ENCODE results near the gene IFNLR1.

The IFNLR1 gene

GRCh38 chr1:24175033-24175755 lies 11.9 kb downstream of the IFNLR1 start:
- no peak for DNase-seq (ENCODE audit: low read depth)

- no peak for DNase-seq (ENCODE audit: low read depth)
These were observed 13.2 kb downstream of the IFNLR1 start for GRCh38 chr1:24173638-24174575.

- DNase-seq (ENCODE audit: low read depth), result no peak
These were observed 14.5 kb downstream of the IFNLR1 start for GRCh38 chr1:24172598-24172997.

- no peak for DNase-seq (ENCODE audit: low read depth)
These were observed 17.8 kb downstream of the IFNLR1 start for GRCh38 chr1:24169286-24169685.

DNA sequence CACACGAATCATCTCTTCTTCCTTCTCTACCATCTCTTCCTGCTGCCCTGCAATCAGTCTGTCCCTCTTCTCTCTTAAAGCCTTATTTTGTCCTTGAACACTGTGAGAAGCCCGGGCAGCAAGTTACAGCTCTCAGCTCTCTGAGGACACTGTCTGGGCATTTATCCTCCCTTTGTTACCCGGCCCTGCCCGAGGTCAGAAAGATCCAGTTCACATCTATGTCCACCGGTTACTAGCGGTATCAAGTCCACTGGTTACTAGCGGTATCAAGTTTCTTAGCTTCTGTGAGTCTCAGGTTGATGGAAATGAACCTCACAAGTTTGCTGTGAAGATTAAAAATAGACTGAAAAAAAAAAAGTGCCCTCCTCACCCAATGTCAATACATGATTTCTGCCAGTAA lies 18.8 kb downstream of the IFNLR1 start:
- no peak for DNase-seq (ENCODE audit: low read depth)

DNA sequence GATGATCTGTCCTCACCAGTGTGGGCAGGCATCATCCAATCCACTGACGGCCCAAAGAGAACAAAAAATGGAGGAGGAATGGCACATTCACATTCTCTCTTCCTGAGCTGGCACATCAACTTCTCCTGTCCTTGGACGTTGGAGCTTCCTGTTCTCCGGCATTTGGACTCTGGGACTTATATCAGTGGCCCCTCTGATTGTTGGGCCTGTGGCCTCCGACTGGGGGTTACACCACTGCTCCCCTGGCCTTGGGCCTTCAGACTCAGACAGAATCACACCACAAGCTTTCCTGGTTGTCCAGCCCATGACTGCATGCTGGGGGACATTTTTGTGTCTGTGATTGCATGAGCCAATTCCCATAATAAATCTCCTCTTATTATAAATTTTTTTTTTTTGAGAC lies 20.1 kb downstream of the IFNLR1 start:
- DNase-seq (ENCODE audit: low read depth), result no peak

DNA sequence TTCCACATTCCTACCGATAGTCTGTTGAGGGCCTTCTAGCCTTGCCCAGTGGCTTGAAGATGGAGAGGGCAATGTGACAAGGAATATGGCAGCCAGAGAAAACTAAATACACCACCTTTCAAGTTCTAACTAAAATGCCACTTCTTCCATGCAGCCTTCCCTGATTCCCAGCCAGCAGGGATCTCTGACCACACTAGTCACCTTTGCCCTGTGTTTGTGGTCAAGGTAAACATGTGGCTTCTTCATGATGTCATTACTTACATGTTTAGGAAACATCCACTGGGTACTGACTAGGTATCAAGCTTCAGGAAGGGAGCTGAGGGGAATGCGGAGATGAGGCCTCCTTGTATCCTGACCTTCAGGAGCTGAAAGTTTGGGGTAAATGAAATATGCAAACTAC lies 21.6 kb downstream of the IFNLR1 start:
- no peak for DNase-seq (ENCODE audit: low read depth)

GRCh38 chr1:24164004-24164403 lies 23.1 kb downstream of the IFNLR1 start:
- DNase-seq (ENCODE audit: low read depth), result no peak

- DNase-seq (ENCODE audit: low read depth), result no peak
These were observed 24.9 kb downstream of the IFNLR1 start for GRCh38 chr1:24162201-24162600.

GRCh38 chr1:24161270-24161669 lies 25.8 kb downstream of the IFNLR1 start:
- no peak for DNase-seq (ENCODE audit: low read depth)

DNA sequence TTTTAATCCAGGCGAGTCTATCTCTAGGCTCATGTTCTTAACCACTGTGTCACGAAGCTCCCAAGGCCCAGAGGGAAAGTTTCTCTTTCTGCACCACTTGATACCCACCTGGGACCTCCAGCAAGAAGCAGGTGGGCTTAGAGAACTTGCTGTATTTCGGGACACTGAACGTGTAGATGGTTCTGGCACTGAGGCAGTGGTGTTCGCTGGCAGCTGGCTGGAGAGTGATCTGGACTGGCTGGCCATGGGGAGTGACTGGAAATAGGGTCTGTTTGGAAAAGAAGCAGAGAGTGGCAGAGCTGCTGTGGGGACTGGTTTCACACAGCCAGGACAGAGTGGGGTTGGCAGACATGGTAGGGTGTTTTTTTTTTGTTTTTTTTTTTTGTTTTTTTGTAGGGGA lies 27.7 kb downstream of the IFNLR1 start:
- no peak for DNase-seq (ENCODE audit: low read depth)

- no peak for DNase-seq (ENCODE audit: low read depth)
These were observed 29.1 kb downstream of the IFNLR1 start for GRCh38 chr1:24157918-24158481.

DNA sequence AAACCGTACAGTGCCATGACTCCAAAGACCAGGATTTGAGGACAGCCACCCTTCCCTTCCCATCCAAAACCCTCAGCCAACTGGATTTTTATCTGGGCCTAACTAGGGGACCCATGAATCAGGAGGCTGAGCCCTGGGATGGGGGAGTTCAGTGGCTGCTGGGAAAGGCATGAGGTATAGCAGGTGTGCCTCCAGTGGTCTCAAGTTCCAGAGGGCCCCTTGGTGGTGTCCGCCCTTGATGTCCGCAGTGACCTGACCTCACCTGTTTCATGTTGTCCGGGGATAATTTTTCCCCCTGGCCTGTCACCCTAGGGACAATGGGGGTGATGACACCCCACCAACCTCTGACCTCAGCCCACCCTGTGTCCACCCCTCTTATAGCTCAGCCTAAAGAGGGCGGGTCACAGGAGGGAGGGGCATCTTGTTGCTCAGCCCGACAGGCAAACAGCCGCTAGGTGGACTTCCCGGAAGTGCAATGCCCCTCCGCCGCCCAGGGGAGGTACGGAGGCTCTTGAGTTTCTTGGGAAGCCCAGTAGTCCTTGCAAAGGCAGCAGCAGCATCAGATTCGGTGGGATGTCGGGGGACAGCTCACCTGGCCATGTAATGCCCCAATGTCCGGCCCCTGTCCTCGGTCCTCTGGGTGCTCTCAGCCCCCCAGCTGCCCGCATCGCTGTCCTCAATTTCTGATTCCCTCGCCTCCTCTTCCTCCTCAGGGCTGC lies 30.4 kb downstream of the IFNLR1 start:
- DNase-seq (ENCODE audit: low read depth), result no peak

DNA sequence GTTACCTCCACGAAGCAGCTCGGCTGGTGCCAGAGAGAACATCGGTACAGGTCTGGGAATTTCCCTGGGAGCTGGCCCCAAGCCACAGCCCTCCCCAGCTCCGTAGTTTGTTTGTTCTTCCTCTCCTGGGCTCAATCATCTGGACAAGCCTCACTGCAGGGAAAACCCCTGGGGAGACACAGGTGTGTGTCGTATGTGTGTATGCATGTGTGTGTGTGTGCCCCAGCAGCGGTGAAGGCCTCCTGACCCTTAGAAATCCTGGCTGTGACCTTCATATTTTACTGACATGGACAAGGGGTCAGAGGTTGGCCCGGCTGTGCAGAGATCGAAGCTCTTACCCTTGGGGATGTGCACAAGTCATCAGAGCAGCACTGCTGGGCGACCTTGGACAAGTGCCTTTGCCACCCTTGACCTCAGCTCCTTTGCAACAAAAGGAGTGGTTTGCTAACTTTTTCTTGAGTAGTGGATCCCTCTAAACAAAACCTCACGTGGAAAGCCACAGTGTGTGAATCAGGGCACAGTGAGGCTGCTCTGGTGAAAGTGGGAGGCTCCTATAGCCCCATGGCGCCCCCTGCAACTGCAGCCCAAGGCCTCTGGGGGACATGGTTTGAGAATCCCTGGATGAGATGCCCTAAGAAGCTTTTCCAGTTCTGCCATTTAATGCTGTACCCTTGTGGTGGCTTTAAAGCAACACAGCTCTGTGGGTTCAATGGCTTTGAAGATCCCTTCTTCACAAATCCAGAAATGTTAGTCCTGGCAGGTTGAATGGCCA lies 31.9 kb downstream of the IFNLR1 start:
- no peak for DNase-seq (ENCODE audit: low read depth)

DNA sequence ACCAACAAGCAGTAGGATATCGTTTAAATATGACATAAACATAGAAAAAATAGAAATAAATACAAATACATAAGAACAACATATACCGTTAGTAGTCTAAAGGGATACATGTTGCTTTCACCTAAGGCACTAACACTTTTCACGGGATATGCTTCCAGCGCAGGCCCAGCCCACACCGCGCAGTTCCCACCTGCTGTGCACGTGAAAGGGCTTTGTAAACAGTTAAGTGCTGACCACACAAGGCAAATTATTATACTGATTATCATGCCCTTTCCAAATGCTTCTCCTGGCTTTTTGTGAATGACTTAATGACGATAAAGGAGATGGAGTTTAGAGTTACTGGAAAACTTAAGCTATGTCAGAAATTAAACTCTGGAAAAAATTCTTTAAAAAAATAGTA lies 32.9 kb downstream of the IFNLR1 start:
- no peak for DNase-seq (ENCODE audit: low read depth)

DNA sequence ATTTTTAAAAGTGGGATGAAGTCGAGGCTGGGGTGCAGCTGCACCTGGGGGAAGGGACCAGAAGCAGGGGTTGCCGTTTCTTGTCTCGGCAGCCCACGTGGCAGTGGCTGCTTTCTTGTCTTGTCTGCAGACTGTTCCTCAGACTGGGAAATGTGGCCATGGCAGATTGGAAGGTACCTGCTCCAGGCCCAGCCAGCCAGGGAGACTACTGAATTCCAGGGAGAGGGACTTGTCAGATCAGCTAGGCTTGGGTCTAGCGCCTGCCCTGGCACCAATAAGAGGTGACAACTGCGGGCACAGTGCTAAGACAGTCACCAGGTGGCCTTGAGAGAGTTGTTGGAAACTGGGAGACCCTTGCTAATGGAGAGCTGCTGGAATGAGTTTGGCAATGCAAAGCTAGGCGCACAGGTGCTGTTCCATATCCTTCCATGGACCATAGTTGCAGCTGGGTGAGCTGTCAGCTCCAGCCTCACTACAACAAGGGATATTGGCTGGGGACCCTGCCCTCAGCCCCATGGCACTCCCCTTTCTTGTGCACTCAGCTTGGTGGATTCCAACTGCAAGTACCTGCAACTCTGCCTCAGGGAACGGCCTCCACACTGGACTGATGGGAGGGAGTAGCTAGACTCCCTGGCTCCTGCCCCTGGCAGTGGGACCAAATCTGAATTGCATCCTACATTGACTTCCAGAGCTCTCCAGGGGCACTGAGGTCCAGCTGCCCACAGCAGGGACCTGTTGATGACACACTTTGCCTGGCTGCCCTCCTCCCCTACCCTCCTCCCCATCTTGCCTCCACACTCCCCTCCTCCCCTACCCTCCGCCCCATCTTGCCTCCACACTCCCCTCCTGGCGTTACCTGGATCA lies 34.2 kb downstream of the IFNLR1 start:
- DNase-seq (ENCODE audit: low read depth), result no peak

- no peak for DNase-seq (ENCODE audit: low read depth)
These were observed 35.9 kb downstream of the IFNLR1 start for GRCh38 chr1:24151175-24151533.

DNA sequence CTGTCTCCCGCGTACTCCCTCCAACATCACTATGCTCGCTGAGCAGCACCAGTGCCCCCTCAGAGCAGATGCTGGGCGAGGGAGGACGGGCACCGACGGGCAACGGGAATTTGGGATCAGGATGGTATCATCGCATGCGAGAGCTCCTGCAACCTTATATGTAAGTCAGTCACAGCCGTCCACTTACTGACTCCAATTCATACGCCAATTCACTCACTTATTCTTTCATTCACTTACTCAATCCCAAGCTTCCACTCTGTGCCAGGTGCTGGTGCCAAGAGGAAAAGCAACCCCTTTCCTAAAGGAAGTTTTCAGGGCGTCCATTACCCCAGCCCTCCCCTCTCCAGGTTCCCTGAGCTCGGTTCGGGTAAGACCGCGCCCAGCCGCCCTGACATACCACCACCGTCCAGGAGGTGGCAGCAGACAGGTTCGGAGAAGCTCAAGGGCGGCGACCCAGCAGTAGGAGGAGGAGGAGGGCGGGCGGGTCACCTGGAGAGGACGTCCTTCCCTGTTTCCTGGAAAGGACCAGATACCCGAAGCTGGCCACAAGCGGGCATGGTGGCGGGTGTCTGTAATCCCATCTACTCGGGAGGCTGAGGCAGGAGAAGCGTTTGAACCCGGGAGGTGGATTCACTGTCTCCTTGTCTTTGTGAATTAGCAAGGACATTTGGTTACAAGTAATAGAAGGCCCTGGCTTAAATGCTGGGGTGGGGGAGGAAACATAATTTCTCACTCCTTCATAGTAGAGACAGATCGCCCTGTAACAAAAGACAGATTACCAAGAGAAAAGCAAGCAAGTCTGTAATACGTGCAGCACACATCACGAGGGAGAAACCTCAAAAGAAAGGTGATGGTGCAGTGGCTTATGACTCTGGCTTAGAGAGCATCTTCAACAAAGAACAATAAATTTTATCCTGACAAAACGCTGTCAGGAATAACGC lies 36.6 kb downstream of the IFNLR1 start:
- peak; percentile 84 for DNase-seq (ENCODE audit: low read depth)

GRCh38 chr1:24149866-24150233 lies 37.2 kb downstream of the IFNLR1 start:
- DNase-seq (ENCODE audit: low read depth), result peak; percentile 10

- DNase-seq (ENCODE audit: low read depth), result no peak
These were observed 39.3 kb downstream of the IFNLR1 start for GRCh38 chr1:24147816-24148215.

Data from activated gamma-delta T cell treated with anti-CD3 and anti-CD28 coated beads, Interleukin-2, amount 50 U/mL, for 16 hours (primary cell).